Thyroid gland (tissue), 4 donors: ENCODE measurements around the gene CGB5. TPM values are rescaled to one million over a fixed set of nuclear protein-coding genes. Genes with fewer than 3 reads are reported as not detected.
"Not testable (repeated sequence)": the region's sequence is repeated elsewhere in the genome, so short reads cannot be mapped to it uniquely, and the experiment has no call there.

Experiments used
- DNase-seq, 2 donors: peaks; one replicate each; pipeline ENCODE4 v3.0.0-alpha.2; 2019
- H3K27ac ChIP-seq, 3 donors: fragments of 200-600 bp; sonication (generic); 1 replicate in 2 of 3; 2 replicates in 1 of 3; pipeline ENCODE4 v1.5.1; 2016 to 2019; ENCODE audit warnings: mild to moderate bottlenecking in 1 of 3, moderate library complexity in 1 of 3
- H3K27me3 ChIP-seq: fragments of 200-600 bp; sonication (generic); one replicate; pipeline ENCODE4 v1.5.1; 2019
- H3K36me3 ChIP-seq, 2 donors: fragments of 200-600 bp; sonication (generic); one replicate each; pipeline ENCODE4 v1.5.1; 2016 to 2019
- H3K4me1 ChIP-seq, 2 donors: fragments of 200-600 bp; sonication (generic); one replicate each; pipeline ENCODE4 v1.5.1; 2017 to 2019
- H3K4me3 ChIP-seq, 3 donors: fragments of 200-600 bp; sonication (generic); replicated peaks in 1 of 3; 1 replicate in 2 of 3; 2 replicates in 1 of 3; pipeline ENCODE4 v1.5.1; 2016; ENCODE audit warnings: mild to moderate bottlenecking in 1 of 3
- H3K9me3 ChIP-seq: fragments of 200-600 bp; sonication (generic); one replicate; pipeline ENCODE4 v1.5.1; 2017
- POLR2A ChIP-seq, 2 donors: fragments of 450-650 bp; IDR thresholded peaks; one replicate each; pipeline ENCODE4 v1.6.1; 2017; ENCODE audit warnings: antibody characterized with exemption in 2 of 2, mild to moderate bottlenecking in 2 of 2, moderate library complexity in 1 of 2
- WGBS, 2 donors: methylation state at CpG; one replicate each; pipeline ENCODE4 v1.1.5; 2017; 5-methylcytosine and 5-hydroxymethylcytosine counted together
- intact Hi-C: fragments of 100-400 bp; cut with DNase I; formaldehyde crosslinking; loops from one replicate; pipeline ENCODE4 v1.15.1; 2023
- total RNA-seq, 4 donors: library from RNA; depleted of rRNA; stranded (reverse); fragments of >200 nt; gene quantifications; one replicate each; pipeline ENCODE4 v1.2.3, GENCODE V29; 2016
- TF ChIP-seq, protein P1 (sequence below), 6 experiments: fragments of 200-600 bp in 3 of 6; fragments of 450-650 bp in 3 of 6; sonication (generic) in 3 of 6; IDR thresholded peaks; one replicate each; pipeline ENCODE4 v1.5.1; 2016 to 2019; ENCODE audit warnings: antibody characterized with exemption in 6 of 6, mild to moderate bottlenecking in 2 of 6, inconsistent platforms in 1 of 6, moderate library complexity in 1 of 6

CGB5 gene
- under 1 TPM in 1 of 4 donors, not detected in 3; 0.56 TPM for total RNA-seq

DNA sequence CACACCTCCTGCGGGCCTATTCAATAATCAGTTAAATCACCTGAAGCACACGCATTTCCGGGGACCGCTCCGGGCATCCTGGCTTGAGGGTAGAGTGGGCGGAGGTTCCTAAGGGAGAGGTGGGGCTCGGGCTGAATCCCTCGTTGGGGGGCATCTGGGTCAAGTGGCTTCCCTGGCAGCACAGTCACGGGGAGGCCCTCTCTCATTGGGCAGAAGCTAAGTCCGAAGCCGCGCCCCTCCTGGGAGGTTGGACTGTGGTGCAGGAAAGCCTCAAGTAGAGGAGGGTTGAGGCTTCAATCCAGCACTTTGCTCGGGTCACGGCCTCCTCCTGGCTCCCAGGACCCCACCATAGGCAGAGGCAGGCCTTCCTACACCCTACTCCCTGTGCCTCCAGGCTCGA lies at the start of gene CGB5:
Gene CGB5 (plus strand): TSS at position 301 of the 400 bp plus-strand sequence. CDS start 362 bp downstream, outside the sequence.
- H3K27ac ChIP-seq, H3K27me3 ChIP-seq, H3K9me3 ChIP-seq, H3K4me3 ChIP-seq, intact Hi-C loops, H3K36me3 ChIP-seq, DNase-seq, H3K4me1 ChIP-seq: not testable (repeated sequence)
- WGBS, 2 donors, result 64 to 79% methylated on average over 6 to 10 of the region's 15 CpGs

- no peaks in the 10 kb centered on the region for H3K9me3 ChIP-seq
- TF ChIP-seq, protein P1, sequence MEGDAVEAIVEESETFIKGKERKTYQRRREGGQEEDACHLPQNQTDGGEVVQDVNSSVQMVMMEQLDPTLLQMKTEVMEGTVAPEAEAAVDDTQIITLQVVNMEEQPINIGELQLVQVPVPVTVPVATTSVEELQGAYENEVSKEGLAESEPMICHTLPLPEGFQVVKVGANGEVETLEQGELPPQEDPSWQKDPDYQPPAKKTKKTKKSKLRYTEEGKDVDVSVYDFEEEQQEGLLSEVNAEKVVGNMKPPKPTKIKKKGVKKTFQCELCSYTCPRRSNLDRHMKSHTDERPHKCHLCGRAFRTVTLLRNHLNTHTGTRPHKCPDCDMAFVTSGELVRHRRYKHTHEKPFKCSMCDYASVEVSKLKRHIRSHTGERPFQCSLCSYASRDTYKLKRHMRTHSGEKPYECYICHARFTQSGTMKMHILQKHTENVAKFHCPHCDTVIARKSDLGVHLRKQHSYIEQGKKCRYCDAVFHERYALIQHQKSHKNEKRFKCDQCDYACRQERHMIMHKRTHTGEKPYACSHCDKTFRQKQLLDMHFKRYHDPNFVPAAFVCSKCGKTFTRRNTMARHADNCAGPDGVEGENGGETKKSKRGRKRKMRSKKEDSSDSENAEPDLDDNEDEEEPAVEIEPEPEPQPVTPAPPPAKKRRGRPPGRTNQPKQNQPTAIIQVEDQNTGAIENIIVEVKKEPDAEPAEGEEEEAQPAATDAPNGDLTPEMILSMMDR (IDR thresholded peaks at IDR 0.05), result no peak
- TF ChIP-seq POLR2A (IDR thresholded peaks at IDR 0.05), result no peak
- peak overlapping the region in 2 of 3 donors; percentile 87 to 90 for H3K27ac ChIP-seq
- DNase-seq, result no peak
- intact Hi-C loops, result no loop called here
- H3K4me3 ChIP-seq, result peak overlapping the region; percentile 22 to 92 (median 40)
- 1 to 3% methylated on average over 13 of the region's 13 CpGs for WGBS, 2 donors
- no peaks in the 10 kb centered on the region for H3K27me3 ChIP-seq
- H3K4me1 ChIP-seq, result peaks cover 20 to 23% of the 10 kb centered on the region in 2 donors
- H3K36me3 ChIP-seq, result no peaks in the 10 kb centered on the region
Observed at GRCh38 chr19:48994035-48994386, 49.6 kb upstream of the CGB5 start.

- DNase-seq, result peak; percentile 20 to 27
- H3K4me1 ChIP-seq, result peaks cover 8 to 11% of the 10 kb centered on the region in 2 donors
- no peaks in the 10 kb centered on the region for H3K9me3 ChIP-seq
- peaks cover 0 to under 1% of the 10 kb centered on the region in 2 donors for H3K36me3 ChIP-seq
- TF ChIP-seq, protein P1 (IDR thresholded peaks at IDR 0.05), result peak in 1 of 6 experiments; percentile 12
- no peak for TF ChIP-seq POLR2A (IDR thresholded peaks at IDR 0.05)
- H3K4me3 ChIP-seq, result no peak overlapping the region
- no peak overlapping the region for H3K27ac ChIP-seq
- intact Hi-C loops, result no loop called here
- H3K27me3 ChIP-seq, result no peaks in the 10 kb centered on the region
- WGBS, 2 donors, result 62 to 74% methylated on average over 2 to 5 of the region's 5 CpGs
Observed at GRCh38 chr19:48997972-48998371, 45.7 kb upstream of the CGB5 start.

DNA sequence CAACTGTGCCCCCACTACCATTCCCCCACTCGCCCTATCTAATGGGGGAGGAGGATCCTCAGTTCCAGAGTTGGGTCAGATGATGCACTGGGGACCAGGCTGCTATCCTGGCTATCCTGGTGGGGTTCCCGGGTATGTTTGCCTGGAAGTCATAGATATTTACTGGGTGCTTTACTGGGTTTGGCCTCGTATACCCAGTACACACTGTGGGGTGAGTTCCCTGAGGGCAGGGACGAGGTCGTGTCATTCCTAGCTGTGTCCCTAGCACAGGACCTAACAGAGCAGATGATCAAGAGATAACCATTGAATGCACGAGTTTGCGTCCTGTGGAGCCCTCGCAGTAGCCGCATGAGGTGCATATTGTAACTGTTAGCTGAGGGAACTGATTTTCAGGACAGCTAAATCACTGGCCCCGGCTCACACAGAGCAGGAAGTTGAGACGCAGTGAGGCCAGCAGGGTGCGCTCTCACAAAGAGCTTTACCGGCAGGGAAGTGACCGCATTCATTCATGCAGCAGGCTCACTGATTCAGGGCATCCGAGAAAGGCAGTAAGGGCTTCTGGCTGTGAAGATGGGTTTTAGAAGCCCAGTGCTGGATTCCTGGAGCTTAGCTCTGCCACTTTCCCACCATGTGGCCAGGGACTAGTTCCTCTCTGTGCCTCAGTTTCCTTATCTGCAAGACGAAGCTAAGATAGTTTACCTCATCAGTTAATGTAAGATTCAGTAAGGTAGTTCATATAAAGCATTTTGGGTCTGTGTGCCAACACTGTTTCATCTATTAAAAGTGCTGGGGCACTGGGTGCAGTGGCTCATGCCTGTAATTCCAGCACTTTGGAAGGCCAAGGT lies 43.9 kb upstream of the CGB5 start:
- no peaks in the 10 kb centered on the region for H3K27me3 ChIP-seq
- 63 to 71% methylated on average over 14 to 15 of the region's 16 CpGs for WGBS, 2 donors
- DNase-seq, result peak; percentile 17 to 27
- H3K4me3 ChIP-seq, result no peak overlapping the region
- no peak overlapping the region for H3K27ac ChIP-seq
- intact Hi-C loops, result no loop called here
- H3K4me1 ChIP-seq, result peaks cover 1 to 3% of the 10 kb centered on the region in 2 donors
- TF ChIP-seq POLR2A (IDR thresholded peaks at IDR 0.05), result no peak
- TF ChIP-seq, protein P1 (IDR thresholded peaks at IDR 0.05), result peak; percentile 11 to 50 (median 26)
- no peaks in the 10 kb centered on the region for H3K9me3 ChIP-seq
- peaks cover 8 to 14% of the 10 kb centered on the region in 2 donors for H3K36me3 ChIP-seq

- Histone ChIP-seq H3K9me3 (no peaks in the 10 kb centered on the region), H3K4me1 (no peaks in the 10 kb centered on the region), H3K27me3 (no peaks in the 10 kb centered on the region), H3K36me3 (peaks cover 35 to 40% of the 10 kb centered on the region in 2 donors), H3K4me3 (no peak overlapping the region), H3K27ac (no peak overlapping the region)
- no peak for TF ChIP-seq POLR2A (IDR thresholded peaks at IDR 0.05)
- TF ChIP-seq, protein P1 (IDR thresholded peaks at IDR 0.05), result no peak
- 95 to 97% methylated on average over 15 of the region's 15 CpGs for WGBS, 2 donors
- intact Hi-C loops, result no loop called here
- DNase-seq, result no peak
Observed at GRCh38 chr19:49004133-49004532, 39.5 kb upstream of the CGB5 start.
